Stimulated activated CD4-positive, alpha-beta T cell treated with anti-CD3 and anti-CD28 coated beads, Interleukin-4, amount 100 ng/mL, for 4 hours (primary cell): ENCODE results near the gene CAPZB.

ENCODE experiments used
- DNase-seq, 2 experiments: peaks; one replicate each; pipeline ENCODE4 v3.0.0-alpha.2; 2020

Gene CAPZB

DNA sequence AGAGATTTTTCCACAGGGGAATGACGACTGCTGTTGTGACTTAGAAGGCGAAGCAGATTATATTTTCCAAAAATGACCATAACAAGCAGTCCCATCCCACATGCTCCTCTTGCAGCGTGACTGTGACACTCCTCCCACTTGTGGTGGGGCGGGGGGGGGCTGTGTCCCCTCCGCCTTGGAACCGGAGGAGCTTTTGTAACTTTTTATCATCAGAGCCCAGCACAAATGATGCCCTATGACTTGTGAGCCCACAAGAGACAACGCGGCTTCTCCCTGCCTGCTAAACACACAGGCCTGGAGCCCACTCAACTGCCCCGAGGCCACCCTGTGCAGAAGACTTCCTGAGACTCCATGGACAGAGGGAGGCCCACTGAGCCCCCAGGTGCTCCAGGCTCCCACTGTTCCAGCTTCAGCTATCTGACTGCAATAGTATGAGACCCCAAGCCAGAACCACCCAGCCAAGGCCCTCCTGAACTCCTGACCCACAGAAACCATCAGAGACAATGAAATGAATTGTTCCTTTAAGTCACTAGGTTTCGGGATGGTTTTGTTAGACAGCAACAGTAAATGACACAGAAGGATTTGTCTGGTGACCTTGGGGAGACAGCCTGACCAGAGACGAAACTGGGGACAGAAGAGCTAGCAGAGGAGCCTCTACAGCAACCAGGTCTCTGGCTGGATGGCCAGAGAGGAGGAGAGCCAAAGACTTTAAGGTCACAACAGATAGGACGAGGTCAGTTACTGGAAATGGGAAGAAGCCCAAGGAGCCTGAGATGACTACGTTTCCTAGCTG lies 58.8 kb downstream of the CAPZB start:
- no peak for DNase-seq

DNA sequence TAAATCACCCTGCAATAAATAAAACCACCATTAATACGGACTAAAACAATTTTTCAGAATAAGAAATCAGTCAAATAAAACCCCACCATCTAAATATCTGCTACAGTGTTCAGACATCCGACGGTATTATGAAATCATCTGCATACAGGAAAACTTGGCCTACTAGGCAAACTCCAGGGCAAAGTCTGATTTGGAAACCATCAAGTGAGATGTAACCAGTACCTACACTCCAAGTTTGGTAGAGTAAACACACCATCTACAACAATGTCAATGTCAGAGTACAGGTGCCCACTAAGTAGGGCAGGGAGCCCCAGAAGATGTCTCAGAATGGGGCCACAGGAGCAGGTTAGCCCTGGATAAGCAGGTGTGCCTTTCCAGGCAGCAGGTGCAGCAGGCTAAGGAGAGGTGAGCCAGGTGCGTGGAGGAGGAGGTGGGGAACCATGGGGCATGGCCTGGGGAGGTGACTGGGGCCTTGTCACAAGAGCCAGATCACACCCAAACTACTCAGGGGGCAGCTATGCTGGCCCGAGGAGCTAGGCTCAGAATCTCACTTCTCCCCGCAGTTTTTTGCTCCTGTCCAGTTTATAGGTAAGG lies 59.6 kb downstream of the CAPZB start:
- no peak for DNase-seq

DNA sequence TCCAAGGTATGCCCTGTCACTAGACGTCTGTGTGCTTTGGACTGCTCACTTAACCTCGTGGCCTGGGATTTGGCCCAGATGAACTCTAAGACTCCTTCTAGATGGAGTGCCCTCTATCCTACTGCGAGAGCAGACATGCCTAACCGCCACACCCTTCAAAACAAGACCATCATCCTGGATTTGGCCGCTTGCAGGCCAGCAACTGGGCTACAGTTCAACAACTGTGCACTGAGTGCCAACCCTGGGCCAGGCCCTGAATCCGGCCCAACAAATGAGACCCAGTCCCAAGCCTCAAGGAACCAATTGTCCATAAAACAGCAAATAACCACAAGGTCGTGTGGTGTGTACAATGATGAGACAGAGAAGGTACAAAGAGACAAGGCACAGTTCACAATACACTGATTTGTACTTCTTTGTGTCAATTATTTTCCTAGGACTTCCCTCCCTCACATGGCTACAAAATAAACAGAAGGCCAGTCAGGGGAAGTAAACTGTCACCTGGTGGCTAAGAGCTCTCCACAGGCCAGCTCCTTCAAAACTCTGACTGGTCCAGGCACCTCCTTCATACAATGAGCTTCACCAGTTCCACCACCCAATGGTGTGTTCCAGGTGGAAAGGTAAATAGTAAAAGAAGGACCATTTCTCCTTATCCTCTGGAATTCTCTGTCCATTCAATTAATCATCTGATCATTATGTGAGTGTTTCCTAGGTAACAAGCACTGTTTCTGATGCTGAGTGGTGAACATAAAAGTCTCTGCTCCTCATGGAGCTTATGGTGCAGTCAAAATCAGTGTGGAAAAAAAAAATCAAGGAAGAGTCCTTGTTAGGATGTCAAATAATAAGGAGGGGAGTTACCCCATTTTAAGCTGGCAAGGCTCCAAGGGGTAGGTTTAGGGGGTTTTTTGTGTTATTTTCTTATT lies 60.4 kb downstream of the CAPZB start:
- no peak for DNase-seq

DNA sequence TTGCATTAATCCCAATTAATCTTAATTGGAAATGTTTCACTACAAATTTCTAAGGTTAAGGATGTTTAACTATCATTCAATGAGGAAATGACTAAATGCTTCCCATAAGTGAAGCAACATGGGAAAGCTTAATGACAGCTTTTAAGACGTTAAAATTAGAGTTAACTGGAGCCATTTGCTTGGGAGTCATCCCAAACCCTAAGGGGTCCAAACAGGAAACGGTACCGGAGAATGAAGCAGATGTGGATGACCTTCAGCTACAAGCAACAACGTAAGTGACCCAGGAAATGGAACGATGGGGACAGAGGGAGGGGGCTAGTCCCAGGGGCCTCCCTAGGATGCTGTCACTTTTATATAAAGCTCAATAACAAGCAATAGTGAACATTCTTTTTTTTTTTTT lies 62.2 kb downstream of the CAPZB start:
- DNase-seq = no peak

DNA sequence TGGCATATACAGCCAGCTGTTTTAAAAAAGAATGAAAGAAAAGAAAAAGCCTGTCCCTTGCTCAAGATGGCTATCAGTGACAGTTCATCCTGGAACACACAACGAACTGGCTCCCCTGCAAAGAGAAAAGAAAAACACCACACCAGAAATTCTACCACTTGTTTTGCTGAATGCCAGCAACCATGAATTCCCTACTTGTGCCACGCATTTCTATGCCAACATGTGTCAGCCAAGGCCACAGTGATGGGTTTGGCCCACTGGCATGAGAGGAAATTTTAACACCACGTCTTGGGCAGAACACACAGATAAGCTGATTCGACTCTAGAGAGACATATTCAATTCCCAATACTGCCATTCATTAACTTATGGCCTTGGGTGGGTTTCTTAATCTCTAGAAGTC lies 64.0 kb downstream of the CAPZB start:
- no peak for DNase-seq

DNA sequence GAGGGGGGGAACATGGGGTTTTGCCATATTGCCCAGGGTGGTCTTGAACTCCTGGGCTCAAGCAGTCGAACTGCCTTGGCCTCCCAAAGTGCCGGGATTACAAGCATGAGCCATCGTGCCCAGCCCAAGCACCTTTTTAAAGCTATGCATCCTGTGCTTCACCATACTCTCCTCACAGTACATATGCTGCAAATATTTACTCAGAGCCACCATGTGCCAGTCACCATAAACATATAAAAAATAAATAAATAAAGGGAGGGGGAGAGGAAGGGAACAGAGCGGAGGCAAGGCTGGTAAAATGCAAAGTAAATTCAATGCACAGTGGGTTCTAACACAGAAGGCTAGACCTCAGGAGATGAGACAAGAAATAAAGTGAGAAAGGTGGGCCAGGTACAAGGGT lies 64.7 kb downstream of the CAPZB start:
- DNase-seq = no peak

DNA sequence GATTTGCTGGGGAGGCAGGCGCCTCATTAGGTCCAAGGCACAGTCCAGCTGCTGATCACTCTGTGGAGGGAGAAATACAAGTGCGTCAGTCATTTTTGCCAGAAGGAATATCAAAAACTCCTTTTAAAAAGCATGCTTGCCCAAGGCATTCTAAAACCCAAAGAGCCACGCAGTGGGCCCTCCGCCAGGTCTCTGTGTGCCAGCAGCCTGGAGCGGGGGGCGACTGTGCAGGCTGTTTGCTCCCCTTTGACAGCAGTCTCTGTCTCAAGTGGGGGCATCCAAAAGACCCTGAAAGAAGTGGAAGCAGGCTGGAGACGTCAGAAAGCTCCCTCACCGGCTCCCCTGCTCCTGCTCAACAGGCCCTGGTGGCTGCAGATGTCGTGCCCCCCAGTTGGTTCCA lies 65.6 kb downstream of the CAPZB start:
- DNase-seq = no peak

DNA sequence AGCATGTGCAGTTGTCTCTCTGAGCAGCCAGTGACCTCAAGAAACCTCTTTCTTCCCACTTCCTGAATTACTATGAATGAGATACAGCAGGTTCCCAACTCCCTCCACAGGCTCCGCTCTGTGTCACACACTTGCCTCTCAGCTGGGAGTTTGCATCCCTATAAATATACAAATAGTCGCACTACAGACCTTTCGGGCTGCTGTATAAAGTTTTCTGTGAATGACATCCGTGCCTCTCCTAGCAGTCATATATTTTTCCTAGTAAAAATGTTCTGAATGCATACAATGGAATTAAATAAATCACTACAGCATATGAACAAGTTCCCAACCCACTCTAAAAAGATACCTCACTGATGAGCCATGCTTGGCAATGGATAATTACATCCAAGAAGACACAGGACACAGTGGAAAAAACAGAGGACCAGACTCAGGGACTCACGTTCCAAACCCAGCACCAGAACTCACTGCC lies 66.8 kb downstream of the CAPZB start:
- no peak for DNase-seq

DNA sequence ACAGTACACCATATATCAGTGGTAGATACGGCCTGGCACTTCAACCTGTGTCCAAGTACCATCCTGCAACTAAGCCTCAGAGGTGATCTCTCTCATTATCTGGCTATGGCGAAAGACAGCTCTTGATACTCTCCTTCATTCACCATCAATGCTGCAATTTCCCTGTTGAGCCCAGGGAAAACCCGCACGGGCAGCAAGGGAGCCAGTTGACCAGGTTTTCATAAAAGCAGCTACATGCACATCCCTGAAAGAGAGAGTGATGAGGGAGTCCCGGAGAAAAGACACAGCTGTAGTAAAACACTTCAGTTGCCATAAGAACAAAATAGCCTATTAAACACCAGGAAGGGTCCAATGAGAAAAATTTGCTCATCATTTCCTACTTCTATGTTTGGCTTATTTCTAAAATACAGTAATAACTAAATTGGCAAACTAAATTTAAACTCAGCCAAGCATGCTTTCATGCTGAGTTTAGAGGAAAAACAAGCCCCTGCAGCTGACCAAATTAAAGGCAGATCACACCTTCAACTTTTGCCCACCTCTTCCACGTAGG lies 68.3 kb downstream of the CAPZB start:
- DNase-seq = no peak

DNA sequence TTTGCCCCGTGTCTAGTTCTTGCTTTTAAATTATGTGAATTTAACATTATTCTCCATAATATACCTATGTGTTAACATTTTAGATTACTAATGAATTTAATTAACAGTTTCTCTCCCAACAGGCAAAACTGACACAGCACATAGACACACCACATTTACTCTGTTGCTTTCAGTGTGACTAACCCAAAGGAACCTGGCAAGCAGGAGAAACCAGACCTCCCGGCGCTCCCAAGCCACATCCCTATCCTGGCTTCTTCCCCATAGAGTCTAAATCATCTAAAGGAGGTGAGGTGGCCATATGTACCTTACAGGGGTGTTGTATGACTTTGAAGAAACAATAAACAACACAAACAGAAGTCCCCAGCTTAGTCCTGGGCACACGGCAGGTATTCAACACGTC lies 69.2 kb downstream of the CAPZB start:
- no peak for DNase-seq

DNA sequence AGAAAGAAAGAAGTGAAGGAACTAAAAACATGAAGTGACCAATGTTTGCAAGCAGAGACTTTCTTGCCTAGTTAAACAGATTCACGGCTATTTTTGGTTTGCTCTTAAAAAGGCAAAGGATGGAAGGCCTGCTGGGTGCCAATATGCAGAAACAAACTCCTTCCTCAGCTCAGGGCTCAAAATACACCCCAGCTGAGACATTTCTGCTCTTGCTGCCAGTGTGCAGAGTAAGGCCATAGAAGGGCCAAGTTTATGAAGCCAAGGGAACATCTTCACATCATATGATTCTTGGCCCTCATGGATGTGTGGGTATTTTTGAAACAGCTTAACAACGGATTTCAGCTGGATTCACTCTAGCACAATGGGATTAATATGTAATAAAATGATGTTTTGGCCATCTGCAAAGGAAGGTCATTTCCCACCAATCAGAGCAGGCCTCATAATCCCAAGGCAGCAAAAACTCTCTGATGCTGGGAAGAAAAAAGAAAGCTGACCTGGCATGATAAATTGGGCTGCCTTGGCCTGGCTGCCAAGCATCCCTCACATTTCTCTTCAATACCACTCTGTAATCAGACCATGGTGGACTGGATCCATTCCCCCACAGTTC lies 70.7 kb downstream of the CAPZB start:
- no peak for DNase-seq

DNA sequence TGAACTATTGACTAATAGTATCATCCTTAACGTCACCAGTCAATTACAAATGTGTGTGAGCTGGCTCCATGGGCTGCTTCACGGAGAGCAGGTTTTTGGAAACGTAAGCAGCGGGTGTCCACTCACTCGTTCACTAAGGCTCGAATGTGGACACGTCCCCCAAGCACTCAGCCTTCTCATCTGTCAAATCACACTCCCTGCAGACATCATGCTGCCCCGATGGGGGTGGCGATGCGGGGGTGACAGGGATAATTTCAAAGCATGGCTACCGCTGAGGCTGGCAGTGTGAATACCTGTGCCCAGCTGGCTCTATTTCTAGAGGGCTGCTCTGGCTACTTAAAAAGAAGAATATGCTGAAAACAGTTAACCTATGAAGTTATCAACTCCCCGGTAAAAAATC lies 71.3 kb downstream of the CAPZB start:
- no peak for DNase-seq

DNA sequence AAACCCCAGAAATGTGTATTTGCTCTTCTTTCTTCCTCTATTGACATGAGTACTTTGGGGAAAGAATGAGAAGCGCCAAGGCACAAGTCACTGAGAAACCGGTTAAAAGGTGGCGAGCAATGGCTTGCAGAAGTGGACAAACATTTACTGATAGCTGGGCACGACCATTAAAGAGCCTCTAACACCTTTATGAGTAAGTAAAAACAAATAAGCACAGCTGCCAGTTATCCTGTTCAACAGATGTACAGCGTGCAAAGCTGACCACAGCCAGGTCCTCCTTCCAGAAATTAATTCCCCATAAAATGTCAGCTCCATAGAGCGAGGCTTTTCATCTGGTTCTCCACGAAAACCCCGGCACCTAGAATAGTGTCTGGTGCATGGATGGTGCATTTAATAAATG lies 72.7 kb downstream of the CAPZB start:
- DNase-seq = no peak

DNA sequence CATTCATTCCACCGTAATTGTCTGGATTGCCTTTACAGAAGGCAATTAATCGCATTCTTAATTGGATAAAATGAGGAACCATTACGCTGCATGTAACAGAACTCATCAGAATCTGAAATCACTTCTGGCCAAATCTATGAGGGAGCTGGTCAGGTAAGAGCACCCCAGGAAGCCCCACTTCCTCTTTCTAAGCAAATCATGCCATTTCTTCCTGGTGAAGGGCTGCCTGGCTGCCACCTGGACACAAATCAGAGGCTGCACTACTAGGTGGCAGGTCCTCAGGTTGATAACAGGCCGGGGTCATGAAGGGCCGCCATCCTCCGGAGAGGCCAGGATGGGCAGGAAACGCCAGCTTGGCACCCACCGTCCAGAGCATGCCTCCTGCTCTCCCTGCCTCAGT lies 73.7 kb downstream of the CAPZB start:
- DNase-seq = no peak

DNA sequence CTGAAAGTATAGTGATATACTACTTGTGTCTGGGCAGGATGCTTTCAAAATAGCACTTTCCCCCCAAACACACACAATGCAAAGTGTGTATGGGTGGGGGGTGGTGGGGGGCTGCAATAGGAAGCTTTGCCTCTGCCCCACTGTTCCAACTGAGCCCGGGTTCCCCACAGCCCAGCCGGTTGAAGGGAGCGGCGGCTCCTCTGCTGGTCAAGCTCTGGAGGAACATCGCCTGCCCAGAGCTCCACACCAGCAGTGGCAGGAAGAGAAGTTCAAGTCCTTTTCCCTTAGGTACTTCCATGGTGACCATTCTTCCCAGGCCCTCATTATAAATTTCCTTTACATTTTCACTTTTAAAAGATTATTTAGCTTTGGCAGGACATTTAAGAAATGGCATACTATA lies 74.9 kb downstream of the CAPZB start:
- DNase-seq = no peak

DNA sequence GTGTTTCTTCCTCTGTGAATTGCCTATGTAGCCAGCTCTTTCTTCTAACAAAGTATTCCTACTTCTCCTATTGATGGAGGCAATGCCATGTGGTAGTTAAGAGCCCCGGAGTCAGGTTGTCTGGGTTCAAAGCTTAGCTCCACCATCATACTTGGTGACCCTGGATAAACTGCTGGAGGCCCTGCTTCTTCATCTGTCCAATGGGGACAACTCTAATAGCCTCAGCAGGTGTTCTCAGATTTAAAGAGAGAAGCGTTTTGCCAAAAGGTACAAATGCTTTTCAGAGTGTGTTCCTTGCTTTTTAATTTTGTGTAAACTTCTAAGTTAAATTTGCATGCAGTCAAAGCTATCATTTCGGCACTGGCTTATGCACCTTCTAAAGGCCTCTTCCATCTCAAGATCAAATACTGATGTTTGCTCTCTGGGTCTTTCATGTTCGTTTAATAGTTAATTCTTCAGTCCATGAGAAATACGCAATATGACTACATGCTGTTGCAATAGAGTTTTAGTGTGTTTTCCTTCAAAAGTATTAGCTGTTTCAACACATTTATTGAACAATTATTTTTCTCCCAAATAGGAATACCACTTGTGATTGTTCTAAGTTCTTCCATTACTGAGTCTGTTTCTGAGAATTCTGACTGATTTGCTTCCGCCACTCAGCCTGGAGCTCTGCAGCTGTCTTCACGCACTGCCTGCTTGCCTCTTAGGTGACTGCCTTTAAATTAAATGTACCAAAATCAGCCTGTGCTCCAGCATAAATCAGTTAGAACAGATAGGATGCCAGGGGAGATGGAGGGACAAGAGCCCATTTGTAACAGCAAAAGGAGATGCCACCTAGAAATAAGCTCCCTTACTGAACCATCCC lies 75.6 kb downstream of the CAPZB start:
- no peak for DNase-seq

DNA sequence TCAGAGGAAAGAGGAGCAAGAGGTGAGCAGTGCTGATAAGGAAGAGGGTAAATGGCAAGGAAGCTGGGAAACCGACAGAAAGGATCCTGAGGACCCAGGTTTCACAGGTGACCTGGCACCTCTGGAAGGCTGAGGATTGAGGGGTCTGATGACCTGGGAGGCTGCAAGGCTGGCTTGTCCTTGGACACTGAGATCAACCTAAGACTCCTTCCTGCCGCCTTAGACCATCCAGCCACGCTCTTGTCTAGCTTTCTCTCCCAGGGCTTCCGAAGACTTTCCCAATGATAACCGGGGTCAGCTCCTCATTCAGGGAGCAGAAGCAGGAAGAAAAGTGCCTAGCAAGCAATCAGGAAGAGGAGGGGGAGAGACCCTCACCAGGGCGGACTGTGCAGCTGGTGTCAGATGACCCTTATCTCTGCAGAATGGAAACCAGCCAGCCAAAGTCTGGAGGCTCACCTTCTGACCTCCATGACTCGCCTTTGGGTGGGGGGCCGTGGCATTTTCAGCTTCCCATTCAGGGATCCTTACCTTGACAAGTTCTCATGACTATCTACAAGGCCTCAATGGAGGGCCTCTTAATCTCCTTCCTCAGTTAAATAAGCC lies 77.7 kb downstream of the CAPZB start:
- DNase-seq = no peak

DNA sequence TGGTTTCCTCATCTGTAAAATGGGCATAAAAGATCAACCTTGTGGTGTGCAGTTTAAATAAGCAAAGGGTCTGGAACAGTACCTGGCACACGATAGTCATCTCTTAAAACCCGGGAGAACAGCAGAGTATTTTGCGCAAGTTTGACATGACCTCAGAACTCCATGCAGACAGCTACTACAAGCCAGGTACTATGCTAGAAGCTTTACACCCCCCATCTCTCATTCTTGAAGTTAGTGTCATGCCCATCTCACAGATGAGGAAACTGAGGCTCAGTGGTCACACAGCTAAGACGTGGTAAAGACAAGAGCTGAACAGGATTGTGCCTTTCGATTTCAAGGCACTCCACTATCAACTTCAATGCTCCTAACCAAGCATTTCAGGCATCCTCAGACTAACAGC lies 78.7 kb downstream of the CAPZB start:
- no peak for DNase-seq

DNA sequence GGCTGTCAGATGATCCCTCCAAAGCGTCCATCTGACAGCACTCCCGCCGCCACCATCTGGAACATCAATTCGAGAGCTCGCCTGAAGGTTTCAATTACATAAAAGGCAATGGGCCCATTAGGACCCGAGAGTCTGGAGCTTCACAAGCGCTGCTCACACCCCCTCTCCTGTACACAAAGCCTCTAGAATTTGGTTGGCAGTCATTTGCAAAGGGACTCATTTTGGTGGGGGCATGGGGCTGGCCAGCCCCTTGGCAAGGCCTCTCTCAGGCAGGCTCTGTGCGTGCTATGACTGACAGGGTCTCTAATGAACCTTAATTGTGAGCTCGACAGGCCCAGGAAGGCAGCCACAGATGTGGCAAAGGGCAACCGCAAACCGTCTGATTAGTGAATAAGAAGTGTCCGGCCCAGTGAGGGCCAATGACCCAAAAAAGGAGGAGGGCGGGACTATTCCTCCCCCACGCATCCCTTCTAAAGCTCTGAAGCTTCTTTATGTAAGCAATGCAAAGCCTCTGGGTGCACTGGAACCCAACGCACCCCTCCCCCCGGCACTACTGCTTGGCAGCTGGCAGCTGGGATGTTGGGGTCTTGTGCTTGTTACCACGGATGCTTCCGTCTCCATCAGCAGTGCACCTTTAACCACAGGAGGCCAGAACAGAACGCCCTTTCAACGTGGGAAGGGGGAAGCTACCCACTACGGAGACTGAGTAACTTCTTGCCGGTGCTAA lies 79.4 kb downstream of the CAPZB start:
- no peak for DNase-seq

DNA sequence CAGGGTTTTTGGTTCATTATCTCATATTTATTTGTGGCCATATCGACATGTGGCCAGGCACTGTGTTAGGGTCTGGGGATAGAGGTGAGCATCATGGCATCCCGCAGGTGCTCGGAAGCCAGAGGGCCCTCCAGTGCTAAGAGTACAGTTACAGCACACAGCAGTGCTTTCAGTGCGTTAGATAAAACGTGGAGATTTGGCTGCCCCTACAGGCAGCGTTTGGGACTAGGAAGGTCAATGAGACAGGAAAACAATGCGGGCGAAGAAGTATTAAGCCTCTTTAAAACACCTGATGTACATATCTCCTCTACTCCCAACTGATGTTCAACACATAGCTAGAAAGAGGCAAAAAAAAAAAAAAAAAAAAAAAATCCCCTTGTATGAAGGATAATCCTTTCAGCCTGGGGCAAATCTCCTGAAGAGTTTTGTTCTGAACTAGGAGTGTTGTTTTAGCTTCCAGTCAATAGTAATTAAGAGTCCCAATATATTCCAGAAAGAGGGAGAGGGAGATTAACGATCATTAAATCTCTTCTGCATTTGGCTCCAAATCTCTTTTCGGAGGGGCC lies 80.1 kb downstream of the CAPZB start:
- DNase-seq = no peak
